GM21786 (cell line): ENCODE data around the gene CYP11A1.
"Not testable (repeated sequence)": the region's sequence is repeated elsewhere in the genome, so short reads cannot be mapped to it uniquely, and the experiment has no call there.

ENCODE experiments used
- ATAC-seq: cut with Tn5 transposase; IDR thresholded peaks from one replicate; pipeline ENCODE4 v1.9.1; 2021; ENCODE audit not compliant: unreplicated experiment

The CYP11A1 gene

GRCh38 chr15:74376226-74376625, 8.8 kb upstream of the CYP11A1 start:
- ATAC-seq: no peak

- peak; percentile 35 for ATAC-seq
Measured at GRCh38 chr15:74375303-74375693, 7.9 kb upstream of the CYP11A1 start.

GRCh38 chr15:74374648-74375302, 7.3 kb upstream of the CYP11A1 start:
- no peak for ATAC-seq

- peak; percentile 60 for ATAC-seq
Measured at GRCh38 chr15:74373731-74374647, 6.5 kb upstream of the CYP11A1 start.

- ATAC-seq: no peak
Measured at GRCh38 chr15:74373056-74373650, 5.7 kb upstream of the CYP11A1 start.

GRCh38 chr15:74370471-74370870, 3.0 kb upstream of the CYP11A1 start:
- ATAC-seq: no peak

GRCh38 chr15:74369756-74370155, 2.3 kb upstream of the CYP11A1 start:
- ATAC-seq: no peak

- no peak for ATAC-seq
Measured at GRCh38 chr15:74369084-74369745, 1.8 kb upstream of the CYP11A1 start.

GRCh38 chr15:74368121-74368520, 675 bp upstream of the CYP11A1 start:
- ATAC-seq: no peak

- ATAC-seq: no peak
Measured at GRCh38 chr15:74365598-74366445, 1.6 kb downstream of the CYP11A1 start.

- no peak for ATAC-seq
Measured at GRCh38 chr15:74364936-74365597, 2.4 kb downstream of the CYP11A1 start.

- no peak for ATAC-seq
Measured at GRCh38 chr15:74362482-74362881, 5.0 kb downstream of the CYP11A1 start.

GRCh38 chr15:74360855-74361254, 6.6 kb downstream of the CYP11A1 start:
- not testable (repeated sequence) for ATAC-seq

GRCh38 chr15:74359376-74359775, 8.1 kb downstream of the CYP11A1 start:
- not testable (repeated sequence) for ATAC-seq

GRCh38 chr15:74357514-74357913, 9.9 kb downstream of the CYP11A1 start:
- ATAC-seq: not testable (repeated sequence)

- not testable (repeated sequence) for ATAC-seq
Measured at GRCh38 chr15:74356050-74356449, 11.4 kb downstream of the CYP11A1 start.

- not testable (repeated sequence) for ATAC-seq
Measured at GRCh38 chr15:74353992-74354391, 13.5 kb downstream of the CYP11A1 start.

GRCh38 chr15:74352393-74352910, 15.0 kb downstream of the CYP11A1 start:
- ATAC-seq: no peak

- no peak for ATAC-seq
Measured at GRCh38 chr15:74351670-74352069, 15.8 kb downstream of the CYP11A1 start.
